HG03439 (cell line): ENCODE measurements around the gene RPAP3.

Experiments used
- ATAC-seq: cut with Tn5 transposase; IDR thresholded peaks from one replicate; pipeline ENCODE4 v1.9.1; 2021; ENCODE audit warnings: mild to moderate bottlenecking, moderate library complexity; ENCODE audit not compliant: unreplicated experiment

Gene RPAP3

GRCh38 chr12:47611906-47612305 lies 93.9 kb downstream of the RPAP3 start:
- ATAC-seq: no peak
